Left lung (tissue), 10 donors: Measurements from ENCODE around the gene KCNQ1OT1. TPM values are rescaled to one million over a fixed set of nuclear protein-coding genes. Genes with fewer than 3 reads are reported as not detected.

Experiments used
- ATAC-seq: fragments of 200-7000 bp; cut with Tn5 transposase; one replicate; pipeline ENCODE4 v1.9.1; 2020; ENCODE audit warnings: moderate library complexity
- DNase-seq, 4 donors: peaks; one replicate each; pipeline ENCODE4 v3.0.0-alpha.2; 2013 to 2020
- H3K27ac ChIP-seq, 2 donors: fragments of 200-600 bp; sonication (generic) in 1 of 2; one replicate each; pipeline versions ENCODE4 v1.5.0 to v1.8.0; 2020 to 2021
- H3K27me3 ChIP-seq, 2 donors: fragments of 200-600 bp; sonication (generic) in 1 of 2; one replicate each; pipeline versions ENCODE4 v1.5.0 to v1.8.0; 2020 to 2021
- H3K36me3 ChIP-seq, 2 donors: fragments of 200-600 bp; sonication (generic) in 1 of 2; one replicate each; pipeline versions ENCODE4 v1.5.0 to v1.8.0; 2020 to 2021
- H3K4me1 ChIP-seq, 2 donors: fragments of 200-600 bp; one replicate each; pipeline ENCODE4 v1.8.0; 2021
- H3K4me3 ChIP-seq, 2 donors: fragments of 200-600 bp; sonication (generic) in 1 of 2; one replicate each; pipeline versions ENCODE4 v1.5.0 to v1.8.0; 2020 to 2021; ENCODE audit warnings: mild to moderate bottlenecking in 1 of 2
- H3K9me3 ChIP-seq, 2 donors: fragments of 200-600 bp; sonication (generic) in 1 of 2; one replicate each; pipeline versions ENCODE4 v1.5.0 to v1.8.0; 2020 to 2021
- intact Hi-C, 2 donors: fragments of 100-400 bp; cut with DNase I; formaldehyde crosslinking; loops; one replicate each; pipeline versions ENCODE4 v1.11.2 to v1.14.2; 2022
- polyA plus RNA-seq, 6 donors: library from polyadenylated mRNA; unstranded; fragments of 120-200 nt; gene quantifications; one replicate each; pipeline ENCODE4 v1.2.1, GENCODE V29; 2013; ENCODE audit not compliant: insufficient read length in 6 of 6
- total RNA-seq, 2 donors: library from RNA; stranded (reverse); fragmentation: NEBNext Ultra II Directional; extraction: Animal tissue kit (Norgen Biotek cat#: 25700); gene quantifications; one replicate each; pipeline ENCODE4 v1.2.1, GENCODE V29; 2021
- TF ChIP-seq, protein P1 (sequence below), 2 donors: fragments of 200-600 bp; sonication (generic) in 1 of 2; IDR thresholded peaks; one replicate each; pipeline versions ENCODE4 v1.5.0 to v1.8.0; 2021; ENCODE audit warnings: antibody characterized with exemption in 2 of 2
- donor health status: DM: no; HTN: yes; CAD: no.
- donor health status: DM: no; HTN: no; CAD: no.

Gene KCNQ1OT1
- total and polyA plus RNA-seq, 8 donors, result 1.9 to 2.9 (median 2.7) TPM

DNA sequence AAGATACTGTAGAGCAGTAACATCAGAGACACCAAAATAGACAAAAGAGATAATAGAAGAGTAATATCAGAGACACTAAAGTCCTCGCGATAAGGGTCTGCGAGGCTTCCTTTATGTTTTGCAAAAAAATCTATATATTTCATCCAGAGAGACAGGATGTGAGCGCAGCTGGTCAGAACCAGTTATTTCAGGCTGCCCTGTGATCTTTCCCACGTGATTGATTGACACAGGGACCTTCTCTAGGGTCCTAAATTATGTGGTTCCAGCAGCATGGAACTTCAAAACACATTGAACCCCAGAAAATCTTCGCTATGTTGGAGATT, 136.9 kb downstream of the KCNQ1OT1 start:
- H3K27ac ChIP-seq, result no peak overlapping the region
- no peak overlapping the region for H3K4me3 ChIP-seq
- TF ChIP-seq, protein P1, sequence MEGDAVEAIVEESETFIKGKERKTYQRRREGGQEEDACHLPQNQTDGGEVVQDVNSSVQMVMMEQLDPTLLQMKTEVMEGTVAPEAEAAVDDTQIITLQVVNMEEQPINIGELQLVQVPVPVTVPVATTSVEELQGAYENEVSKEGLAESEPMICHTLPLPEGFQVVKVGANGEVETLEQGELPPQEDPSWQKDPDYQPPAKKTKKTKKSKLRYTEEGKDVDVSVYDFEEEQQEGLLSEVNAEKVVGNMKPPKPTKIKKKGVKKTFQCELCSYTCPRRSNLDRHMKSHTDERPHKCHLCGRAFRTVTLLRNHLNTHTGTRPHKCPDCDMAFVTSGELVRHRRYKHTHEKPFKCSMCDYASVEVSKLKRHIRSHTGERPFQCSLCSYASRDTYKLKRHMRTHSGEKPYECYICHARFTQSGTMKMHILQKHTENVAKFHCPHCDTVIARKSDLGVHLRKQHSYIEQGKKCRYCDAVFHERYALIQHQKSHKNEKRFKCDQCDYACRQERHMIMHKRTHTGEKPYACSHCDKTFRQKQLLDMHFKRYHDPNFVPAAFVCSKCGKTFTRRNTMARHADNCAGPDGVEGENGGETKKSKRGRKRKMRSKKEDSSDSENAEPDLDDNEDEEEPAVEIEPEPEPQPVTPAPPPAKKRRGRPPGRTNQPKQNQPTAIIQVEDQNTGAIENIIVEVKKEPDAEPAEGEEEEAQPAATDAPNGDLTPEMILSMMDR (IDR thresholded peaks at IDR 0.05), result no peak
- H3K27me3 ChIP-seq, result no peaks in the 10 kb centered on the region
- H3K4me1 ChIP-seq, result peaks cover 0 to 3% of the 10 kb centered on the region in 2 donors
- H3K36me3 ChIP-seq, result no peaks in the 10 kb centered on the region
- DNase-seq, result no peak
- ATAC-seq, result no peak
- intact Hi-C loops, result no loop called here
- no peaks in the 10 kb centered on the region for H3K9me3 ChIP-seq

DNA sequence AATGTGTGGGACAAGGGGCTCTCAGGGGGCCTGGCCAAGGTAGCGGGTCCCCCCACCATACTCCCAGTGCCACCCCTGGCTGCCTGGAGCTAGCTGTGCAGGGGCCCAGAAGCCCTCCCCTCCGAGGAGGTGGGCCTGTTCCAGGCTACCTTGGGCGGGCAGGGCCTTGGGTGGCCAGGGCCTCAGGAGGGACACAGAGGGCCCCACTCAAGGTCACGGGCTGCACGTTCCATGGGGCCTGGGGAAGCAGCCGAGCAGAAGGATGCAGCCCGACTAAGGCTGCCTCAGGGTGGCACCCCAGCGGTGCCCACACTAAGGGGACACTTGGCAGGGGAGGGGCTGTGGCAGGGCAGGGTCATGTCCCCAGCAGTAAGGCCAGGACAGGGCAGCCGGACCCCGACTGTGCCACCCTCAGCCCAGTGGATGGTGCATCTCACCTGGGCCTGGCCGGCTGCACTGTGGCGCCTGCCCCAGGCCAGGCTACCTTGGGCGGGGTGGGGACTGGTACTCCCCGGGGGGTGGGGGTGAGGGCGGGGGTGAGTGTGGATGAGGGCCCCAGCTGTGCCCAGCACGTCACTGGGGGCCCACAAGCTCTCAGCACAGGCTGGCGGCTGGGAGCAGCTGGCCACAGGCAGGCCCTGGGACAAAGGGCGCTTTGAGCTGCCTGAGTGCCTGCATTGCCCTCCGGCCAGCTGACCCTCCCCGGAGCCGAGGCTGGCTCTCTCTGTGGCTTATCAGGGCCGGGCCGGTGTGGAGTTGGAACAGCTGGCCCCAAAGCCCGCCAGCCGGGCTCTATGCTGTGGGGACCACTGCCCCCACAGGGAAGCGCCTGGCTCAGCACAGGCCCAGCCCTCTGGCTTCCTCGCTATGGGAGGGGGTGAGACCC, 137.9 kb downstream of the KCNQ1OT1 start:
- H3K9me3 ChIP-seq, result peaks cover 0 to 4% of the 10 kb centered on the region in 2 donors
- TF ChIP-seq, protein P1 (IDR thresholded peaks at IDR 0.05), result no peak
- ATAC-seq, result no peak
- intact Hi-C loops, result no loop called here
- H3K4me1 ChIP-seq, result peaks cover 0 to 3% of the 10 kb centered on the region in 2 donors
- H3K27ac ChIP-seq, result no peak overlapping the region
- H3K36me3 ChIP-seq, result no peaks in the 10 kb centered on the region
- no peak overlapping the region for H3K4me3 ChIP-seq
- peak in 2 of 4 donors; percentile 27 to 72 for DNase-seq
- H3K27me3 ChIP-seq, result no peaks in the 10 kb centered on the region

DNA sequence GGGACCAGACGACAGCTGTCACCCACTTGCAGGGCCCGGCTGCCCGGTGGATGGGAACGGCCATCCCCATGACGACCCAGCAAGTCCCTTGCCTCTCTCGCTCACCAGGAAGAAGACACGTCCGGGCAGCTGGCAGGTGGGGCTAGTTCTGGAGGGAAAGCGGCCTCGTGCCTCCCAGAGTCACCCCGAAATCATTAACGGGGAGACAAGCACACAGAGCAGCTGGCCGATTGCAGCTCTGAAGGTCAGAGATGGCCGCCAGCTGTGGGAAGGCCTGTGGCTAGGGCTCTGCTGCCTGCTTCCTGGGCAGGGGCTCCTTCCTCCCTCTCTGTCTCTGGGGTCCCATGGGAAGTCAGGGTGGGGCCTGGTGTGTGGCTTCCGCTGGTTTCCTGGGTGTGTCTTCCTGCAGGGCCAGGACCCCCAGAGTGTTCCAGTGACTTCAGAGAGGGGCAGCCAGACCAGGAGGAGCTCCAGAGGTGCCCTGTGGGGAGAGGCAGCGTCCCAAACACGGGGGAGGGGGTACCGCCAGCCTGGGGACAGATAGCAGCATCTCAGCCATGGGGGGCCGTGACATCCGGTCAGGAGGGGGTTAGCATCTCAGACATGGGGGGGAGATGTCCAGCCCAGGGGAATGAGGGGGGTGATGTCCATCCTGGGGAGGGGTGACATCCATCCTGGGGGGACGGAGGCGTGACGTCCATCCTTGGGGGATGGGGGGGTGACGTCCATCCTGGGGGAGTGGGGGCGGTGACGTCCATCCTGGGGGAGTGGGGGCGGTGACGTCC, 140.1 kb downstream of the KCNQ1OT1 start:
- DNase-seq, result peak in 2 of 4 donors; percentile 27 to 64
- TF ChIP-seq, protein P1 (IDR thresholded peaks at IDR 0.05), result no peak

DNA sequence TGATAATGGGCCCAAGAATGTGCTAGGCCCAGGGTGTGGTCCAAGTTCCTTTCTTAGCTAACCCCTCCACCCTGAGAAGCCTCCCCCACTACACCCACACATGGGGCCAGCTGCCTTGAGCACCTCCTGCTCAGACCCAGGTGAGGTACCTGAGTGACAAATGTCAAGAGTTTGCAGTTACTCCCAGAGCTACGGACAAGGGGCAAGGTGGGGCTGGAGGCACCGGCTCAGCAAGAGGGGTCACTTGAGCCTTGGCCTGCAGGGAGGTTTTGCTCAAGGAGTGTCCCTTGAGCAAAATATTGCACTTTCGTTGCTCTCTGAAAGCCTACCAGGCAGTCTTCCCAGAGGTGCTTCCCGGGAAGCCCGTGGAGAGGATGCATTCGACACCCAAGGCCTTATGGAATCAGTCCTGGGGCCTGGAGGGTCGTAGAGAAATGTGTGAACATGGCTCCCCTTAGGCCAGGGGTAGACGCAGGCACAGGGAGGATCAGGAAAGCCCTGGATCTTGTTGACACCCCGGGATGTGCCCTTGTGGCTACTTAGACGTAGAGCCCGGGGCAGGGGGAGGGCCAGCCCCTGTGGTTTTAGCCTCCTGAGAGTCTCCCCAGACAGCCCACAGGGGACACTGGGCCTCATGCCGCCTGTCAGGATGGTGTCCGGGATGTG, 140.8 kb downstream of the KCNQ1OT1 start:
- H3K4me1 ChIP-seq, result peaks cover 0 to 8% of the 10 kb centered on the region in 2 donors
- no peak overlapping the region for H3K4me3 ChIP-seq
- TF ChIP-seq, protein P1 (IDR thresholded peaks at IDR 0.05), result no peak
- intact Hi-C loops, result no loop called here
- ATAC-seq, result peak; percentile 45
- no peaks in the 10 kb centered on the region for H3K36me3 ChIP-seq
- no peaks in the 10 kb centered on the region for H3K27me3 ChIP-seq
- peaks cover 0 to 4% of the 10 kb centered on the region in 2 donors for H3K9me3 ChIP-seq
- no peak overlapping the region for H3K27ac ChIP-seq
- peak in 1 of 4 donors; percentile 32 for DNase-seq

More for the DNA sequence above, 140.1 kb downstream of the KCNQ1OT1 start:
- intact Hi-C loops, result no loop called here
- Histone ChIP-seq H3K27me3 (no peaks in the 10 kb centered on the region), H3K36me3 (no peaks in the 10 kb centered on the region), H3K4me1 (peaks cover 0 to 3% of the 10 kb centered on the region in 2 donors), H3K27ac (no peak overlapping the region), H3K9me3 (peaks cover 0 to 4% of the 10 kb centered on the region in 2 donors), H3K4me3 (no peak overlapping the region)
- no peak for ATAC-seq
